GM21529 (cell line): ENCODE measurements around the gene ITSN1.

Experiments used
- ATAC-seq: cut with Tn5 transposase; IDR thresholded peaks from one replicate; pipeline ENCODE4 v1.9.1; 2021; ENCODE audit not compliant: unreplicated experiment

ITSN1 gene

GRCh38 chr21:33945652-33946270 lies 303.5 kb downstream of the ITSN1 start:
- no peak for ATAC-seq

- peak; percentile 55 for ATAC-seq
These were observed 305.3 kb downstream of the ITSN1 start for GRCh38 chr21:33947451-33948095.

DNA sequence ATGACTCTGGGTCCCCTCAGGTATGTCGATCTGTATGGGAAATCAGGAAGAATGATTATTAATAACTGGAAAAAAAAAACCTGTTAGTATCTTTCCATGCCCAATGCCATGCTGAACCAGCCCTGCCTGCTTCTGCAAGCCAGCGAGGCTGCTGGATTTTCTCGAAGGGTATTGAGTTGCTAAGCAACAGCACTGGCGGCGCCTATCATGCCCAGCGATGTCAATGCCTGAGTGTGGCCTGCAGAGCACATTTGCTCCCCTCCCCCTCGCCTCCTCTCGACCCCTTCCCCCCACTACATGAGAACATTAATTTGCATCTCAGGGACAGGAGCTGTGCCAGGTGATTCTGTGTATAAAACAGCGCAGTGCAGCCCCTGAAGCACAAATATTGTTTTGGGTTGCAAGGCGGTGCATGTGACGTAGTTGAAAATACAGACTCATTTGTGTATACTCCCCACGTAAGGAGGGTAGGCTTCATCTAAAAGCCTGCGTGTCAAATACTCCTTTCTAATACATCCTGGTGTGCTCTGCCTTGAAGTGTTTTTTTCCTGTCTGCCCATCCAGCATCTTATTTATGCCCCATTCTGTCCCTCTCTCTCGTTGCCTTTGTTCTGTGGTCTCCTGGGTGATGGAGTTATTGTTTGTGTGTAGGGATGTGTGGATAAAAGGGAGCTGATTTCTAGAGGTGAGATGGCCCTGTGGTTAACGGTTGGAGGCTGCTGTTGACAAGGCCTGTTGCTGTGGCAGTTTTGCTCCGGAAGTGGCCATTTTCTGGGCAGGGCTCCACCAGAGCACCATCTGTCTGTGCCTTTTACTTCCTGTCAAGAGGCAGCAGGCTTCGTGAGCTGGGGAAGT lies 306.0 kb downstream of the ITSN1 start:
- ATAC-seq, result peak; percentile 54

DNA sequence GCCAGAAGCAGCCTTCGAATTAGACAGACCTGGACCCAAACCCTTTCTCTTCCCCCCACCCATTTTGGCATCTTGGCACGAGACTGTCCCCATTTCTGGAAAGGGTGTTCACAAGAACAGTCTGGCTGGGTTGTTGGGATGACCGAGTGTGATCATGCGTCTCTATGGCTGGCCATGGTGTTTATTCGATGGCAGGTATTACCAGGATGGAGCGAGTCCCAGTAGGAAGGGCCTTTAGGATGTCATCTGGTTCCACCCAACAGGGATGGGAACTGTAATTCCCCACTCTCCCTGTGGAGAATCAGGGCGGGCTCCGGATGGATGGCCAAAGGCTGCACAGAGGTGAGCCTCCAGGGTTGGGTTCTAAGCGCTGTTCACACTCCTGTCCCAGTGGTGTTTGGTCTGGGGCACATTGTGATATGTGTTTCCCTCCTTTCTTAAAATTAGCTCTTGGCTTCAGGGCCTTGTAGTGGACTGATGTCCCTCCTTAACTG lies 306.7 kb downstream of the ITSN1 start:
- ATAC-seq, result no peak
